ENCODE results near the gene MYLK4.
A peak's percentile ranks its signal among the peaks of the same experiment; 100 is the strongest.

MYLK4 gene

DNA sequence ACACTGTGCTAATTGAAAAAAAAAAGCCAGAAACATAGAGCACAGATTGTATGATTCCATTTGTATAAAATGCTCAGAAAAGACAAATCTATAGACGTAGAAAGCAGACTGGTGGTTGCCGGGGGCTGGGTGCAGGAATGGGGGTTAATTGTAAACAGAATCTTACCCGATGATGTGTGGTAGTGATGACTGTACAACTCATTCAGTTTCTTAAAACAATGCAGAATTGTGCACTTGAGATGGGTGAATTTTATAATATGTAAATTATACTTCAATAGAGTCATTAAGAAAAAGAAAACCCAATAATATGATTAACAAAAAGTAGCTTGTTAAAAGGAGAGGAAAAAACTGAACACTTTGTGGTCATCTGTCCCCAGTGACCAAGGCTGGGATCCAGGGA is 3.7 kb upstream of the MYLK4 start:
- DNase-seq: no peak

GRCh38 chr6:2753743-2754142 is 3.0 kb upstream of the MYLK4 start:
- DNase-seq: no peak

- DNase-seq: no peak
These were observed 2.4 kb upstream of the MYLK4 start for GRCh38 chr6:2753110-2753489.

DNA sequence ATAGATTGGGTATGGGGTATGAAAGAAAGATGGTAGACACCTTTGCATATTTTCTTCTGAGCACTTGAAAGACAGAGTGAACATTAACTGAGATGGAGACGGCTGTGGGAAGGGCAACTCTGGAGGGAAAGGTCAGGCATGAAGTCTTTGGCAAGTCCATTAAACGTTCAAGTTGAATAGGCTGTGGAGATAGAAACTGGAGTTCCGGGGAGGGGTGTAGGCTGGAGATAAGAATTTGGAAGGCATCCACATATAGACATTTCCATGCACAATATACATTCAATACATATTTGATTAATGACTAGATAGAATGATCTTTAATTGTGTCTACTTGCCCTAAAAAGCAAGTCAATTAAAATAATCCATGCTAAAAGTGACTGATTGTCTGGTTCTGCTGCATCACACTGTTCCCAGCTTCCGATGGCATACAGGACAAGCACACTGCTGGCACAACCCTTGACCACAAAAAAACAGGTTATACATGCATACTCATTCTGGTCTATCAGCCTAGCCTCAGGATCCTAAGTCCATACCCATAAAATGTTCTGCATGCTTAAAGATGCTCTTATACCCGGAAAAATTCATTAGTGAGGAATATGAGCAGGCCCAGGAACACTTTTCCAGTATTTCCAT is 1.9 kb upstream of the MYLK4 start:
- no peak for DNase-seq

DNA sequence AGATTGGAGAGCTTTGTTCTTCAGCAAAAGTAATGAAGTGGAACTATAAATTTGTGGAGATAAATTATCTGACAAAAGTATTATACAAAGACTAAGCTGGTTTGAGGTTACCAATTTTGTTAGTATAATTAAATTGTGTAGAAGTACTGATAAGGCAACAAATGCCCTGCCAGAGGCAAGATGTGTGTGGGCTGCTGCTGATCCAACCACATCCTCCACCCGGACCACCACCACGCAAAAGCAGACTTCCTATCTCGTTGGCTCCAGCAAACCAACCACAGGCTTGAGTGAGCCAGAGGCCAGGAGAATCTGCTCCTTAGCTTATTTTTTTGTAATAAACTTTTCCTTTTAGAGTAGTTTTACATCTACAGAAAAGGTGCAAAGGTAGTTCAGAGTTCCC is 1.1 kb upstream of the MYLK4 start:
- no peak for DNase-seq

DNA sequence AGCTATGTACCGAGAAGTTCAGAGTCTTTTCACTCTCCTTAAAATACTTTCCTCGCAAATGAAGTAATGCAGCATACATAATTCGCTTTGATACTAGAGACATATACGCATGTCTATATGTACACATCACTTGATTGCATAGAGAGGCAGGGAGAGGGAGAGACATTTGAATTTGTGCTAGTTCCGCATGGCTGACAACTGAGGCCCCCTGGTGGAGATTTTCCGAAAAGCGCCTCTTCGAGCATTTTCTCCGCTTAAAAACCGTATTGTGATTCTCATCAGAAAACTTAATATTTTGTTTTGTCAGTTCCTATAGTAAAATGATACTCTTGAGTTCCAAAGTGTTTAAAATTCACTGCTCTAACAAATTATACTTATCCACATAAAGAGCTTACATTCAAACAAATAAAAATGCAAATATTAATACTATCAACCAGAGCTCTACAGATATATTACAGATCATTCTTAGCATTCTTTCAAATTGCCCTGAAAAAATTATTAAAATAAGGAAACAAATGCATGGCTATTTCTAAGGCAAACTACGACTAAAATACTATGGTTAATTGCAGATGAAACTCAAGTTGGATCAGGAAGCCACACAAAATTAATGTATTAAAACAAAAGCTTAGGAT is 637 bp downstream of the MYLK4 start:
- DNase-seq: peak; percentile 57

DNA sequence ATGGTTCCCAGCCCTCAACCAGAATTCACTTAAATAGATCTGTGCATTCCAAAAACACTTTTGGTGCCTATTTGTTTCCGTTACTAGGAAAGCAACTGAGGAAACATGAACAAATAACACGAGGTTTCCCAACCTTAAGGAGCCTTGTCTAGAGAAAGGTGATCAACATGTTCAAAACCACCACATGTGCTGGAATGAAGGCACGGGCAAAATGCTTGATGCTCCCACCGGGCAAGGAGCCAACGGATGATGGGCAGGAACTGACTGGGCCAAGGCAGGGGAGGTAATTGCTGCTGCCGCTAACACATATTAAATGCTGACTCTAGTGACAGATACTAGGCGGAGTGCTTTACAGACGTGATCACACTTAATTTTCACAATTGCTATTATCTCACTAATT is 2.5 kb downstream of the MYLK4 start:
- no peak for DNase-seq

- DNase-seq: no peak
These were observed 4.1 kb downstream of the MYLK4 start for GRCh38 chr6:2746557-2747061.

DNA sequence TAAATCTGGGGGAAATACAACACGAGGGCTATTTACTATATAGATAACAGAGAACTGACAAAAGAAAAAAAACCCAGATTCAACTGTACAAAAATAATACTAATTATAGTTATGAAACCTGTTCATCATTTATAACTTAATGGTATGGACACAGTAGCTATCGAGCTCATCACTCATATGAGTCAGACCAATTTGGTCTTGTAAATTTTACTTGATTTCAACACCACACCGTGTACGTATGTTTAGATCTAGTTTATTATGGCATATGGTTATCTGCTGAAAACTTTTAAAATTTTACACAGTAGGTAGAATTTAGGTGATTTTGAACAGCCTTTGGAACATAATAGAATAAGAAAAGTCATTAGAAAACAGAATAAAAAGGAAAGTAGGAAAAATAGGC is 5.5 kb downstream of the MYLK4 start:
- no peak for DNase-seq

GRCh38 chr6:2744778-2745177 is 5.9 kb downstream of the MYLK4 start:
- no peak for DNase-seq

GRCh38 chr6:2744209-2744771 is 6.4 kb downstream of the MYLK4 start:
- no peak for DNase-seq

- DNase-seq: no peak
These were observed 7.2 kb downstream of the MYLK4 start for GRCh38 chr6:2743280-2744208.

- DNase-seq: no peak
These were observed 9.0 kb downstream of the MYLK4 start for GRCh38 chr6:2741756-2742155.

DNA sequence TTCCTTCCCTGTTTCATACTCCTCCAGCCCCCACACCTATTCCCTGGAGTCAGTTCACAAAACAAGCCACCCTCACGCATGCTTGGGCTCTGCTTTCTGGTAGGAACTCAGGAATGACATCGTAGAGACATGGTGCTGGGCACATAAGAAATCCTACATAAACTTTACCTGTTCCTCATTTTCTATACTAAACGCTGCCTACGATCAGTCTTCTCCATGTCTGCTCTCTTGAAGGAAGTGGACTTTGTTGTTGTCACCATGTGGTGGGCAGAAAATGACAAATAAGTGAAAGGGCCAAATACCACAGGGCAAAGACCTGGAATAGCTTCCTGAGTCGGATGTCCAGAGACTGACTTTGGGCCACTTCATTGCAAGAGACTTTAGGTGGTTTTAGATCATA is 10.1 kb downstream of the MYLK4 start:
- DNase-seq: no peak

DNA sequence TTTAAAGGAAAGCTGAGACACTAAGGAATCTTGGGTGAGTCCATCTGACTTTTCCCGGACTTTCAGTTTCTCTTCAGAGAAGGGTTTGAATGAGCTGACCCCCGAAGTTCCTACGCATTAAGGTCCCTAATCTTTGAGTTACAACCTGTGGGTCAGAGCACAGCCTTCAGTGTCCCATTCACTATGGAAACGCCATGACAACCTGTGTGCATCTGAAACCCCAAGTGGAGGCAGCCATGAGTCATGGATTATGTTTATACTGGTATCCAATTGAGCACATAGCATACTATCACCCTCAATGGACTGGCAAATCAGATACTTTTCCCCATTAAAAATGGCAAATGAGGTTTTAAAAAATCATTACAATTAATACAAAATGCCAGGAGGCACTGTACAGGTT is 11.4 kb downstream of the MYLK4 start:
- peak; percentile 25 for DNase-seq

DNA sequence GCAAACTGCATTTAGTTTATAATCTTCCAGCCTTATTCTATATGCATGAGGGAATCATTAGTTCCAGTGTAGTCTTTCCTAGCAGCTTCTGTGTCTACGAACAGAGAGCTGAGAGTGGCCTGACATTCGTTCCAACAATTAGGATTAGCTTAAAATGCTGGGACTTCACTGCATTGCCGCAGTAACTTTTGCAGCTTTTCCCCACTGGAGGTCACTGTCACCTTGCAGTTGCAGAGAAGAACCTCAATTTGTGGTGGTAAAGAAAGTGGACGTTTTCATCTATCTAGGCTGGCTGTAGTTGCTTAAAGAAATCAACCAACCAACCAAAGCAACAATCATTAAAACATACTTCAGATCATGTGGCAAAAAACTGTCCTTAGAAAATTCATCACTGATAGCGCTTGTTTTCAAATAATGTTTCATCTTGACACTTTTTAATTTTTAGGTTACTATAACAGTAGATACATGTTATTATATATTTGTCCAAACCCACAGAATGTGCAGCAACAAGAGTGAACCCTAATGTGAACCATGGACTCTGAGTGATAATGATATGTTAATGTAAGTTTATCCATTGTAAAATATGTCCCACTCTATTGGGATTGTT is 12.2 kb downstream of the MYLK4 start:
- peak; percentile 45 for DNase-seq

GRCh38 chr6:2737885-2738284 is 12.8 kb downstream of the MYLK4 start:
- no peak for DNase-seq

- no peak for DNase-seq
These were observed 16.1 kb downstream of the MYLK4 start for GRCh38 chr6:2734488-2735166.

DNA sequence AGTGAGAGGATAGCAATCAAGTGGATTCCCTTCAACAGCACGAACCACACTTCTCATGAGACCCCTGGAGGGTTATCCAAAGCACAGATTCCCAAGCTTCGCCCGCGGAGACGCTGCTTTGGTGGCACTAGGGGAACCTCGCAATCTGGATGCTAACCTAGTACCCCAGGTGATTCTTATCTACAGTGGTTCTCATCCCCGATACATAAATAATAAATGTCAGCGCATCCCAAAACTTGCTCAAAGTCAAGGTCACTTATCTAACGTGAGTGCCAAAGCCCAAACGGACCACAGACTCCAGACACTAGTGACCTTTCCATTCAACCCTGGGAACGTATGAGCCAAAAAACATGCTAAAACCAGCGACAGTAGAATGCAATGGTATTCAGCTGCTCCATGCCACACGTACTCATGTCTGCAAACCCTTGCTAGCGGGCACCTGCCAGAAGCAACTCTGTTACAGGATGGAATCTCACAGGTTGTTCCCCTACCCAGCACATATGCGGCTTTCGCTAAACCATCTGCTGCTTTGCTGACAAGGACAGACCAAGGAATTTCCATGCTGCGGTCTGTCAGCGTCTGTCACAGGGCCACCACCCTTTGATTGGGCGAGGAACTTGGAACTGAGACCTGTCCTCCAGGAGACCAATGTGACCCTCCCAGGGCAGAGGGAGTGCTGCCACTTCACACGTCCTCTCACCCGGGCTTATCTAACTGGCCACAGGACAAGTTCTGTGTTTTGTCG is 16.8 kb downstream of the MYLK4 start:
- no peak for DNase-seq

DNA sequence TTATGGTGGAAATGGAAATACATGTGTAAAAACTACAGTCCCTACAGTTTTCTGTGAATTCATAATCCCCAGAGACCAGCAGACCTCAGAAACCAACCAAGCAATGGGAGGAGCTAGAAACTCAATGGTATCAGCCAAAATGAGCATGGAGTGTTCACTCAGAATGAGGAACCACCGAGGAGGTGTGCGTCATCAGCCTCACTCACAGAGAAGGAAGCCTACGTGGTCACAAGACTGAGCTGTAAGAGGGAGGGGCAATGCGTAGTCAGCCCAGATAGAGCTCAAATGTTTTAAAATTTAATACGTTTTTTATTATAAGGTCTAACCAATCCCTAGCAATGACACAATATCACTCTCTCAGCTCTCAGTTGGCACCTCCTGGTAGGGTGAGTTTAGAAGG is 17.4 kb downstream of the MYLK4 start:
- peak; percentile 62 for DNase-seq

- DNase-seq: no peak
These were observed 18.1 kb downstream of the MYLK4 start for GRCh38 chr6:2732503-2733089.
